ENCODE data around the gene ASF1B. TPM values are rescaled to one million over a fixed set of nuclear protein-coding genes. Genes with fewer than 3 reads are reported as not detected.
A peak's percentile ranks its signal among the peaks of the same experiment; 100 is the strongest.

The ASF1B gene
- total and polyA plus RNA-seq, 2 donors (not counting 3 experiments of a cell fraction or from before 2014, with no cell fraction given) = 39.1 to 42.4 TPM

DNA sequence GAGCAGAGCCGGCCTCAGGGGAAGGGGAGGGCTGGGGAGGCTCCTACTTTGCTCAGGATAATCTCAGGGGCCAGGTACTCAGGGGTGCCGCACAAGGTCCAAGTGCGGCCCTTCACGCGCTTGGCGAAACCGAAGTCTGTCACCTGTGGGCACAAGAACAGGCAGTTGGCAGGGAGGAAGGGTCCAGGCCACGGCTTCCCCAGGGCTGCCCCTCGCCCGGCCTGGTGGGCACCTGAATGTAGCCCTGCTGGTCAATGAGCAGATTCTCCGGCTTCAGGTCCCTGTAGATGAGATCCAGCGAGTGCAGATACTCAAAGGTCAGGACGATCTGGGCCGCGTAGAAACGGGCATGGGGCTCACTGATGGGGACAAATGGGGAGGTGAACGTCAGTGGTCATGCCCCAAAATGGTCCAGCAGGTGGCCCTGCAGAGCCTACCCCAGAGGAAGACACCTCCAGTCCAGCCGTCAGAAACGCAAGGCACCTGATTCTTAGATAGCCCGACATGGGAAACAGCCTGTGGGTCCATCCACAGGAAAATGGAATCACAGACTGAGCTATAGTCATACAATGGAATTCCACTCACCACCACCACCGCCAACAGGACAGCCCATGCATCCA, 38.7 kb downstream of the ASF1B start:
- H3K9me3 ChIP-seq (replicated peaks; ENCODE audit: control insufficient read depth, insufficient read depth, low read length) = peaks cover 3% of the 10 kb centered on the region
- DNase-seq (ENCODE audit: low read depth, low spot score) (no peak), FAIRE-seq (no peak)
- dilution Hi-C loops (cut with MboI; ENCODE audit: extremely low pct_ligation_motif_present, low sequenced_read_pairs) = no loop called here
- BruUV-seq (replicated peaks) = no TSS peak
- H2AFZ ChIP-seq (ENCODE audit: low read depth, low read length) = no peak overlapping the region
- H3K4me2 ChIP-seq (ENCODE audit: insufficient read depth, low read length) = no peak overlapping the region
- intact Hi-C loops (cut with micrococcal nuclease) = no loop called here
- no peak overlapping the region for H3K9ac ChIP-seq (replicated peaks; ENCODE audit: extremely low read depth, insufficient read depth, low read length)
- ChIA-PET CTCF (no interaction called here), POLR2A (no interaction called here)
- TF ChIP-seq, protein P1, sequence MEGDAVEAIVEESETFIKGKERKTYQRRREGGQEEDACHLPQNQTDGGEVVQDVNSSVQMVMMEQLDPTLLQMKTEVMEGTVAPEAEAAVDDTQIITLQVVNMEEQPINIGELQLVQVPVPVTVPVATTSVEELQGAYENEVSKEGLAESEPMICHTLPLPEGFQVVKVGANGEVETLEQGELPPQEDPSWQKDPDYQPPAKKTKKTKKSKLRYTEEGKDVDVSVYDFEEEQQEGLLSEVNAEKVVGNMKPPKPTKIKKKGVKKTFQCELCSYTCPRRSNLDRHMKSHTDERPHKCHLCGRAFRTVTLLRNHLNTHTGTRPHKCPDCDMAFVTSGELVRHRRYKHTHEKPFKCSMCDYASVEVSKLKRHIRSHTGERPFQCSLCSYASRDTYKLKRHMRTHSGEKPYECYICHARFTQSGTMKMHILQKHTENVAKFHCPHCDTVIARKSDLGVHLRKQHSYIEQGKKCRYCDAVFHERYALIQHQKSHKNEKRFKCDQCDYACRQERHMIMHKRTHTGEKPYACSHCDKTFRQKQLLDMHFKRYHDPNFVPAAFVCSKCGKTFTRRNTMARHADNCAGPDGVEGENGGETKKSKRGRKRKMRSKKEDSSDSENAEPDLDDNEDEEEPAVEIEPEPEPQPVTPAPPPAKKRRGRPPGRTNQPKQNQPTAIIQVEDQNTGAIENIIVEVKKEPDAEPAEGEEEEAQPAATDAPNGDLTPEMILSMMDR (IDR thresholded peaks at IDR 0.05; ENCODE audit: extremely low read depth in 1 of 2, insufficient read depth in 1 of 2, low read depth in 1 of 2, low read length in 2 of 2) = peak in 1 of 2 donors; percentile 16
- TF ChIP-seq POLR2A (IDR thresholded peaks at IDR 0.05; ENCODE audit: low read depth, low read length) (no peak), GATA2 (IDR thresholded peaks at IDR 0.05; ENCODE audit: insufficient read depth, insufficient read length, low read depth, low read length) (no peak)
- H3K4me3 ChIP-seq (replicated peaks in 1 of 3; ENCODE audit: insufficient read depth in 1 of 3, low read depth in 1 of 3, low read length in 3 of 3) = no peak overlapping the region
- no peaks in the 10 kb centered on the region for H3K79me2 ChIP-seq (ENCODE audit: control insufficient read depth, insufficient read depth, low read length)
- no peaks in the 10 kb centered on the region for H4K20me1 ChIP-seq (replicated peaks; ENCODE audit: control insufficient read depth, extremely low read depth, insufficient read depth, low read length)
- no peaks in the 10 kb centered on the region for H3K27me3 ChIP-seq (ENCODE audit: control insufficient read depth in 2 of 2, insufficient read depth in 2 of 2, low read length in 2 of 2)
- no peak overlapping the region for H3K27ac ChIP-seq (ENCODE audit: insufficient read depth, low read depth, low read length)
- peaks cover 0 to 17% of the 10 kb centered on the region in 2 experiments for H3K36me3 ChIP-seq (ENCODE audit: control insufficient read depth in 2 of 2, extremely low read depth in 1 of 2, insufficient read depth in 2 of 2, low read length in 2 of 2)
- no peaks in the 10 kb centered on the region for H3K9me1 ChIP-seq (replicated peaks; ENCODE audit: control insufficient read depth, extremely low read depth, insufficient read depth, low read length)
- H3K4me1 ChIP-seq (ENCODE audit: control insufficient read depth, extremely low read depth, insufficient read depth, low read length) = no peaks in the 10 kb centered on the region

DNA sequence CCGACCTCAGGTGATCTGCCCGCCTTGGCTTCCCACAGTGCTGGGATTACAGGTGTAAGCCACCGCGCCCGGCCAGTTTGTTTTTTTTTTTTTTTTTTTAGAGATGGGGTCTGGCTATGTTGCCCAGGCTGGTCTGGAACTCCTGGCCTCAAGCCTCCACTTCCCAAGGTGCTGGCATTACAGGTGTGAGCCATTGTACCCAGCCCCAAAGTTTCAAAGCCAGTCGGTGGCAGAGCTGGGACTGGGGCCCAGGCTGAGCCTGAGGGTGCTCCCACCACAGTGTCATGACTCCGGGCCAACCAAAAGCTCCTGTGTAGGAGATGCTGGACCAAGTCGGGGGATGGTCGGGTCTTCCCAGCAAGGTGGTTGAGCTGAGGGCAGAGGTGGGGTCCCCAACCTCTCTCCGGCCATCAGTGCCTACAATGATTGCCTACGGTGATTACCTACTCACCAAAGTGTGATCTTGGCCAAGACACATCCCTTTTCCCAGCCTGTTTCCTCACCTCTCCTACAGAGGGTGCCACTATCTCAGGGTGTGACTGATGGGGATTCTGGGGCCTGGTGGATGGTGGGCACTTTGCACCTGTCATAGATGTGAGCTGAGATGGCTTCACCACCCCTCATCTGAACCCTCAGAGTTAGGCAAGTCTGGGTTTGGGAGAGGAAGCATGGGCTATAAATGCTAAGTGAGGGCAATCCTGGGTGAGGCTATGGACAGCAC, 40.0 kb downstream of the ASF1B start:
- Histone ChIP-seq H3K4me2 (ENCODE audit: insufficient read depth, low read length) (no peak overlapping the region), H2AFZ (ENCODE audit: low read depth, low read length) (no peak overlapping the region), H4K20me1 (replicated peaks; ENCODE audit: control insufficient read depth, extremely low read depth, insufficient read depth, low read length) (no peaks in the 10 kb centered on the region), H3K9me3 (replicated peaks; ENCODE audit: control insufficient read depth, insufficient read depth, low read length) (peaks cover 3% of the 10 kb centered on the region), H3K4me1 (ENCODE audit: control insufficient read depth, extremely low read depth, insufficient read depth, low read length) (peaks cover 7% of the 10 kb centered on the region), H3K27ac (ENCODE audit: insufficient read depth, low read depth, low read length) (no peak overlapping the region), H3K36me3 (ENCODE audit: control insufficient read depth in 2 of 2, extremely low read depth in 1 of 2, insufficient read depth in 2 of 2, low read length in 2 of 2) (peaks cover 0 to 11% of the 10 kb centered on the region in 2 experiments), H3K79me2 (ENCODE audit: control insufficient read depth, insufficient read depth, low read length) (no peaks in the 10 kb centered on the region), H3K9ac (replicated peaks; ENCODE audit: extremely low read depth, insufficient read depth, low read length) (no peak overlapping the region), H3K9me1 (replicated peaks; ENCODE audit: control insufficient read depth, extremely low read depth, insufficient read depth, low read length) (no peaks in the 10 kb centered on the region), H3K27me3 (ENCODE audit: control insufficient read depth in 2 of 2, insufficient read depth in 2 of 2, low read length in 2 of 2) (no peaks in the 10 kb centered on the region), H3K4me3 (replicated peaks in 1 of 3; ENCODE audit: insufficient read depth in 1 of 3, low read depth in 1 of 3, low read length in 3 of 3) (no peak overlapping the region)
- no peak for DNase-seq (ENCODE audit: low read depth, low spot score)
- ChIA-PET CTCF (interaction anchor here (0.7 to 0.8 kb wide), 2 partner anchors 18 to 40 kb away, joined by 3 to 5 read pairs; partner anchors contain the start of gene ASF1B), POLR2A (no interaction called here)
- dilution Hi-C loops (cut with MboI; ENCODE audit: extremely low pct_ligation_motif_present, low sequenced_read_pairs) = no loop called here
- FAIRE-seq = no peak
- BruUV-seq (replicated peaks) = no TSS peak
- TF ChIP-seq GATA2 (IDR thresholded peaks at IDR 0.05; ENCODE audit: insufficient read depth, insufficient read length, low read depth, low read length) (no peak), EZH2 (IDR thresholded peaks at IDR 0.05; ENCODE audit: borderline replicate concordance, low read depth, low read length, severe bottlenecking) (no peak), POLR2A (IDR thresholded peaks at IDR 0.05; ENCODE audit: low read depth, low read length) (no peak), MYC (IDR thresholded peaks at IDR 0.05; ENCODE audit: low read depth, low read length) (no peak), FOS (IDR thresholded peaks at IDR 0.05; ENCODE audit: borderline replicate concordance, insufficient read depth, low read length) (no peak), POLR2AphosphoS5 (IDR thresholded peaks at IDR 0.05; ENCODE audit: insufficient read depth, low read depth, low read length) (no peak), JUN (IDR thresholded peaks at IDR 0.05; ENCODE audit: borderline replicate concordance, insufficient read depth, insufficient read length, low read depth) (no peak)
- TF ChIP-seq, protein P1 (IDR thresholded peaks at IDR 0.05; ENCODE audit: extremely low read depth in 1 of 2, insufficient read depth in 1 of 2, low read depth in 1 of 2, low read length in 2 of 2) = no peak
- TF ChIP-seq, protein P2, sequence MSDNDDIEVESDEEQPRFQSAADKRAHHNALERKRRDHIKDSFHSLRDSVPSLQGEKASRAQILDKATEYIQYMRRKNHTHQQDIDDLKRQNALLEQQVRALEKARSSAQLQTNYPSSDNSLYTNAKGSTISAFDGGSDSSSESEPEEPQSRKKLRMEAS (IDR thresholded peaks at IDR 0.05; ENCODE audit: insufficient read depth, insufficient read length) = no peak
- intact Hi-C loops (cut with micrococcal nuclease) = no loop called here
